Esophagus squamous epithelium (tissue), 4 donors: ENCODE results near the gene KIF1B.

Source experiments
- POLR2A ChIP-seq, 4 donors: fragments of 450-650 bp; IDR thresholded peaks; one replicate each; pipeline ENCODE4 v1.6.1; 2017; ENCODE audit warnings: antibody characterized with exemption in 4 of 4, mild to moderate bottlenecking in 4 of 4, moderate library complexity in 3 of 4
- TF ChIP-seq, protein P1 (sequence below), 6 experiments: fragments of 450-650 bp in 4 of 6; fragments of 200-600 bp in 2 of 6; sonication (generic) in 2 of 6; IDR thresholded peaks; one replicate each; pipeline ENCODE4 v1.5.1; 2016 to 2019; ENCODE audit warnings: antibody characterized with exemption in 6 of 6, mild to moderate bottlenecking in 4 of 6, moderate library complexity in 4 of 6

DNA sequence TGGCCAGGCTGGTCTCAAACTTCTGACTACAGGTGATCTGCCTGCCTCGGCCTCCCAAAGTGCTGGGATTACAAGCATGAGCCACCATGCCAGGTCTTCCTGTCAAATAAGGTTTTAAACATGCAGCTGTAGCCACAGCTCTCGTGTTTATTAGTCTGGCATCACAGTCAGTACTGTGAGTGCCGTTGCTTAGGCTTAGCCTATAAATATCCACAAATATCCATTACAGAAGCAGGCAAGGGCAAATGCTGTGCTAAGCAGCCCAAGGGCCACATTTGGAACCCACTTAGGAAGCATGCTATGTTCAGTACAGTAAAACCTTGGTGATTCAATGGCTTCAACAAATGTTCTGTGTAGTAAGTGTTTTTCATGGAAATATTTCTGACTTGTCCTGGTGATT lies 75.9 kb downstream of the KIF1B start:
- TF ChIP-seq, protein P1, sequence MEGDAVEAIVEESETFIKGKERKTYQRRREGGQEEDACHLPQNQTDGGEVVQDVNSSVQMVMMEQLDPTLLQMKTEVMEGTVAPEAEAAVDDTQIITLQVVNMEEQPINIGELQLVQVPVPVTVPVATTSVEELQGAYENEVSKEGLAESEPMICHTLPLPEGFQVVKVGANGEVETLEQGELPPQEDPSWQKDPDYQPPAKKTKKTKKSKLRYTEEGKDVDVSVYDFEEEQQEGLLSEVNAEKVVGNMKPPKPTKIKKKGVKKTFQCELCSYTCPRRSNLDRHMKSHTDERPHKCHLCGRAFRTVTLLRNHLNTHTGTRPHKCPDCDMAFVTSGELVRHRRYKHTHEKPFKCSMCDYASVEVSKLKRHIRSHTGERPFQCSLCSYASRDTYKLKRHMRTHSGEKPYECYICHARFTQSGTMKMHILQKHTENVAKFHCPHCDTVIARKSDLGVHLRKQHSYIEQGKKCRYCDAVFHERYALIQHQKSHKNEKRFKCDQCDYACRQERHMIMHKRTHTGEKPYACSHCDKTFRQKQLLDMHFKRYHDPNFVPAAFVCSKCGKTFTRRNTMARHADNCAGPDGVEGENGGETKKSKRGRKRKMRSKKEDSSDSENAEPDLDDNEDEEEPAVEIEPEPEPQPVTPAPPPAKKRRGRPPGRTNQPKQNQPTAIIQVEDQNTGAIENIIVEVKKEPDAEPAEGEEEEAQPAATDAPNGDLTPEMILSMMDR (IDR thresholded peaks at IDR 0.05) = no peak
- TF ChIP-seq POLR2A (IDR thresholded peaks at IDR 0.05) = no peak
